Colonic mucosa (tissue), 4 donors: ENCODE results near the gene GBA2. TPM values are rescaled to one million over a fixed set of nuclear protein-coding genes. Genes with fewer than 3 reads are reported as not detected.

Experiments
- DNase-seq: peaks from one replicate; pipeline ENCODE4 v3.0.0-alpha.2; 2020
- H3K27ac ChIP-seq: fragments of 200-600 bp; one replicate; pipeline ENCODE4 v1.8.0; 2021
- H3K27me3 ChIP-seq: fragments of 200-600 bp; one replicate; pipeline ENCODE4 v1.8.0; 2021
- H3K36me3 ChIP-seq: fragments of 200-600 bp; one replicate; pipeline ENCODE4 v1.8.0; 2021
- H3K4me1 ChIP-seq: fragments of 200-600 bp; one replicate; pipeline ENCODE4 v1.8.0; 2021; ENCODE audit warnings: mild to moderate bottlenecking
- H3K4me3 ChIP-seq: fragments of 200-600 bp; one replicate; pipeline ENCODE4 v1.8.0; 2021
- H3K9ac ChIP-seq, 2 donors: one replicate each; pipeline ENCODE4 v1.7.0; 2013; ENCODE audit warnings: control low read depth in 2 of 2, low read depth in 2 of 2, low read length in 2 of 2
- H3K9me3 ChIP-seq: fragments of 200-600 bp; one replicate; pipeline ENCODE4 v1.8.0; 2021
- intact Hi-C: fragments of 100-400 bp; cut with DNase I; formaldehyde crosslinking; loops from one replicate; pipeline ENCODE4 v1.14.1; 2022
- total RNA-seq, 2 donors: library from RNA; stranded (reverse); fragmentation: NEBNext Ultra II Directional in 1 of 2; extraction: Animal tissue kit (Norgen Biotek cat#: 25700) in 1 of 2; gene quantifications; one replicate each; pipeline ENCODE4 v1.2.1, GENCODE V29; 2021
- TF ChIP-seq, protein P1 (sequence below): fragments of 200-600 bp; IDR thresholded peaks from one replicate; pipeline ENCODE4 v1.8.0; 2022; ENCODE audit warnings: antibody characterized with exemption, mild to moderate bottlenecking
- donor health status: healthy.
- donor health status: DM: no; HTN: no; CAD: no.
- donor health status: DM: no; HTN: no; CAD: no.

GBA2 gene
- total RNA-seq, 2 donors from 2014 or later: 127 to 157 TPM

DNA sequence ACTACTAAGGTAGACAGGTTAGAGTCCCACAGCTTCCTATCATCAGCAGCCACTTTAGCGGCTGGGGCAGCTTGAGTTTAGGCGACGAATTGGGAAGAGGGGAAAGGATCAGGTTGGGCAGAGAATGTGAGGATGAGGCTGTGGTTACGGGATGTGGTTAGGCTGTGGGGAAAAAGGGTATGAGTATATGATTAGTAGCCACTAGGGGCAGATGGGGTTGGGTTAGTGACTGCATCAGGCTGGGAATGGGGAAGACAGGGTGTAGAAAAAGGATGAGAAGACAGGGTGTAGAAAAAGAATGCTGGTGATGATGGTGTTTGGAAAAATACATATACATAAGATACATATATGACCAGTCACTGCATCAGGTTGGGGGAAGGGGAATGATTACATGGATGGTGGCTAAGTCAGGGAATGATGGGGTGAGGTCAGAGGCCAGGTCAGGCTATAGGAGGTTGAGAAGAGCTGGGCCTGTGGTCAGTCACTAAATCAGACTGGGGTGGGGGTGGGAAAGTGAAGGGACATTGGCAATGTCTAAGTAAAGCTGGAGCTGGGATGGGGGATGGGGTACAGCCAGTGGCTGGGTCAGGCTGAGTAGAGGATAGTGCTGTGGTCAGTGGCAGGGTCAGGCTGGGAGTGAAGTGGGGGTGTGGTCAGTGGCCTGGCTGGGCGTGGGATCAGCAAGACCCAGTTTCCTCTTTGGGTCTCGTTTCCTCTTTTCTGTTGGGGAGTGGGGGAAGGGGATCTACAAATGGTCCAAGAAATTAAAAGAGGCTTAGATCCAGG is 19.1 kb downstream of the GBA2 start:
- Histone ChIP-seq H3K27ac (peak overlapping the region; percentile 97), H3K4me3 (peak overlapping the region; percentile 82), H3K36me3 (peaks cover 1% of the 10 kb centered on the region), H3K4me1 (peaks cover 19% of the 10 kb centered on the region), H3K9ac (peak overlapping the region in 1 of 2 donors; percentile 95), H3K9me3 (no peaks in the 10 kb centered on the region), H3K27me3 (no peaks in the 10 kb centered on the region)
- DNase-seq: peak; percentile 55
- intact Hi-C loops: loop anchor here (5.0 kb wide), 1 partner anchor 68 kb away; no protein-coding TSS in a partner anchor
- TF ChIP-seq, protein P1, sequence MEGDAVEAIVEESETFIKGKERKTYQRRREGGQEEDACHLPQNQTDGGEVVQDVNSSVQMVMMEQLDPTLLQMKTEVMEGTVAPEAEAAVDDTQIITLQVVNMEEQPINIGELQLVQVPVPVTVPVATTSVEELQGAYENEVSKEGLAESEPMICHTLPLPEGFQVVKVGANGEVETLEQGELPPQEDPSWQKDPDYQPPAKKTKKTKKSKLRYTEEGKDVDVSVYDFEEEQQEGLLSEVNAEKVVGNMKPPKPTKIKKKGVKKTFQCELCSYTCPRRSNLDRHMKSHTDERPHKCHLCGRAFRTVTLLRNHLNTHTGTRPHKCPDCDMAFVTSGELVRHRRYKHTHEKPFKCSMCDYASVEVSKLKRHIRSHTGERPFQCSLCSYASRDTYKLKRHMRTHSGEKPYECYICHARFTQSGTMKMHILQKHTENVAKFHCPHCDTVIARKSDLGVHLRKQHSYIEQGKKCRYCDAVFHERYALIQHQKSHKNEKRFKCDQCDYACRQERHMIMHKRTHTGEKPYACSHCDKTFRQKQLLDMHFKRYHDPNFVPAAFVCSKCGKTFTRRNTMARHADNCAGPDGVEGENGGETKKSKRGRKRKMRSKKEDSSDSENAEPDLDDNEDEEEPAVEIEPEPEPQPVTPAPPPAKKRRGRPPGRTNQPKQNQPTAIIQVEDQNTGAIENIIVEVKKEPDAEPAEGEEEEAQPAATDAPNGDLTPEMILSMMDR: peak; percentile 50

DNA sequence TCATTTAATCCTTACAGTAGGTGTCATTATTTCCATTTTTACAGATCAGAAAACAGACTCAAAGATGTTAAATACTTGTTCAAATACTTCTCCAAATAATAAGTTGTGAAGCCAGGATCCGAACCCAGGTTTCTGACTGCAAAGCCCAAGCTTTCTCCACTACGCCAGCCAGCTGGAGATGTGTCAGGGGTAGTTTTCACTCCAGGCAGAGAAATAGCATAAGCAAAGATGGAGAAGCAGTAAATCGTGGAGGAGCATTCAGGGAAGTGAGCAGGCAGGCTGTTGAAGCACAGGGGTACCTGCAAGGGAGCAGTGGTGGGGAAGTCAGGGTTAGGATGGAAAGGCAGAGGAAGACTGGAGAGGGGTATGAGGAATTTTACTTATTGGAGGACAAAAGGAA is 19.9 kb downstream of the GBA2 start:
- Histone ChIP-seq H3K27me3 (no peaks in the 10 kb centered on the region), H3K4me3 (peak overlapping the region; percentile 9), H3K27ac (peak overlapping the region; percentile 97), H3K4me1 (peaks cover 14% of the 10 kb centered on the region), H3K36me3 (peaks cover 9% of the 10 kb centered on the region), H3K9ac (peak overlapping the region; percentile 27 to 95), H3K9me3 (no peaks in the 10 kb centered on the region)
- DNase-seq: no peak
- TF ChIP-seq, protein P1: no peak
- intact Hi-C loops: no loop called here

DNA sequence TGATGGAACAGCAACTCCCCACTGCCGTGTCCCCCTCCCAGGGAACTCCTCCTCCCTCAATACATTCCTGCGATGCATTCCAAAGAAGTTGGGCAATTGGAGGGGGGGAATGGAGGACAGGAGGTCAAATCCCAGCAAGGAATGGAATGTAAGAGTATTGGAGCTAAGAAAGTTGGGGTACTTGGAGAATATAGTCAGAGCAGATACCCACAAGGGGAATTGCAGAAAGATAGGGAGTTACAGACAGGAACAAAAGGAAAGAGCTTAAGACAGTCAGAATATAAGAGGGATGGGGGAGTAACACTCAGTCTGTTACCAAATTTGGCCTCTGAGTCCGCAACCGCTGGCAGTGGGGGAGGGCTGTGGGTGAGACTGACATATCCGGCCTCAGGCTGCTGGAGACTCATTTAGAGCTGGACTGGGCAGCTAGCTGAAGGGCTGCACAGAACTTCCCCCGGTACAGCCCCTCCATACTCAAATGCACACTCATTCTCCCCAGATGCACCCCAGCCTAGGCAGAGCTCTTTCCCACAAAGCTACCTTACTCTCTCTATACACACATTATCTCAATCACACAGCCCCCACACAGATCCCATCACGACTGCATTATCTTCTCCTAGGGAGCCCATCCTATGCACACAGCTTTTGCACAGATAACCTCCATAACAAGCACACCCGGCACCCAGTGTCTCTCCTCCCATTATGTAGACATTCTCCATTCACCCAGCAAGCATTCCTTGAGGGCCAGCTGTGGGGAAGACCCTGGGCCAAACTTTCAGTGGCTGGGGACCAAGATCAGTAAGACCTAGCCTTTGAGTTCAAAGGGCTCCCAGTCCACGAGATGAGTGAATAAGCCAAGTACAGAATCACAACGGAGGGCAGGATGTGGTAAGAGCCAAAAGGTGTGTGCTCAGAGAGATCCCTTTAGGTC is 20.7 kb downstream of the GBA2 start:
- Histone ChIP-seq H3K27ac (peak overlapping the region; percentile 97), H3K36me3 (peaks cover 14% of the 10 kb centered on the region), H3K9ac (peak overlapping the region in 1 of 2 donors; percentile 73), H3K4me3 (peak overlapping the region; percentile 4), H3K27me3 (no peaks in the 10 kb centered on the region), H3K9me3 (no peaks in the 10 kb centered on the region), H3K4me1 (peaks cover 8% of the 10 kb centered on the region)
- TF ChIP-seq, protein P1: no peak
- DNase-seq: peak; percentile 65
- intact Hi-C loops: no loop called here

DNA sequence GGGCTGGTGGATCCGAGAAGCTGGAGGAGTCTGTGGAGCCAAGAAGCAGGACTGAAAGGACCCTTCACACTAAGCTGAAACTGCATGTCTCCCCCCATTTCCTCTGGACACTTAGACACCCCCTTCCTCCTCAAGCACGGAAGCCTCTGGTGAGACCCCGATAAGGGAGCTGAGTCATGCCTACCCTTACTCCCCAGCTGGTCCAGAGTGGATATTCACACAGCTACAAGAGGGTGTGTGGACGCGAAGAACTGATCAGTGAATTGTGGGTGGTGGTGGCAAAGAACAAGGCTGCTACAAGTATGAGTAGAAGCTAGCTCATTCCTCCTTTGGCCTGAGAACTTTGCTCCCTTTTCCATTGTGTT is 21.4 kb downstream of the GBA2 start:
- no peak overlapping the region for H3K4me3 ChIP-seq
- H3K9ac ChIP-seq: peak overlapping the region in 1 of 2 donors; percentile 73
- H3K4me1 ChIP-seq: peaks cover 8% of the 10 kb centered on the region

DNA sequence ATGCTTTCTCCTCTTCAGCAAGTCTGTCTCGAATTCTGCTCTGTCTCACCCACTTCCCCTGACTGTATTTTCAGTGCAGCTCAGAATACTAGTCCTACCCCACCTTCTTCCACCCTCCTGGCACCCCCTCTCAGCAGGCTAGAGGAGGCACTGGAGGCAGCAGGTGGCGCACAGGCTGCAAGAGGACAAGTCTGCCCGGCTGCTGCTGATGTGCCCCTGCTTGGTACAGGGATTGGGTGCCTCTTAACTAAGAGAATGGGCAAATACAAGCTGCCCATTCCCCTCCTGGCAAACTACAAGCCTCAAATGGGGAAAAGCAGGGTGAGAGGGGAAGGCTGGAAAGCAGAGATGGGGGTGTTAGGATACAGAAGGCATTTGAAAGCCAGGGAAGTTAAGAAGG is 22.1 kb downstream of the GBA2 start:
- DNase-seq: no peak
- Histone ChIP-seq H3K4me3 (no peak overlapping the region), H3K9me3 (no peaks in the 10 kb centered on the region), H3K4me1 (peaks cover 8% of the 10 kb centered on the region), H3K27ac (peak overlapping the region; percentile 97), H3K27me3 (no peaks in the 10 kb centered on the region), H3K9ac (peak overlapping the region in 1 of 2 donors; percentile 73), H3K36me3 (peaks cover 21% of the 10 kb centered on the region)
- intact Hi-C loops: no loop called here
- TF ChIP-seq, protein P1: no peak

More for the DNA sequence above, 21.4 kb downstream of the GBA2 start:
- intact Hi-C loops: no loop called here
- Histone ChIP-seq H3K27me3 (no peaks in the 10 kb centered on the region), H3K9me3 (no peaks in the 10 kb centered on the region), H3K27ac (peak overlapping the region; percentile 97), H3K36me3 (peaks cover 14% of the 10 kb centered on the region)
- TF ChIP-seq, protein P1: no peak
- DNase-seq: no peak
